ENCODE data around the gene EDN2.

DNA sequence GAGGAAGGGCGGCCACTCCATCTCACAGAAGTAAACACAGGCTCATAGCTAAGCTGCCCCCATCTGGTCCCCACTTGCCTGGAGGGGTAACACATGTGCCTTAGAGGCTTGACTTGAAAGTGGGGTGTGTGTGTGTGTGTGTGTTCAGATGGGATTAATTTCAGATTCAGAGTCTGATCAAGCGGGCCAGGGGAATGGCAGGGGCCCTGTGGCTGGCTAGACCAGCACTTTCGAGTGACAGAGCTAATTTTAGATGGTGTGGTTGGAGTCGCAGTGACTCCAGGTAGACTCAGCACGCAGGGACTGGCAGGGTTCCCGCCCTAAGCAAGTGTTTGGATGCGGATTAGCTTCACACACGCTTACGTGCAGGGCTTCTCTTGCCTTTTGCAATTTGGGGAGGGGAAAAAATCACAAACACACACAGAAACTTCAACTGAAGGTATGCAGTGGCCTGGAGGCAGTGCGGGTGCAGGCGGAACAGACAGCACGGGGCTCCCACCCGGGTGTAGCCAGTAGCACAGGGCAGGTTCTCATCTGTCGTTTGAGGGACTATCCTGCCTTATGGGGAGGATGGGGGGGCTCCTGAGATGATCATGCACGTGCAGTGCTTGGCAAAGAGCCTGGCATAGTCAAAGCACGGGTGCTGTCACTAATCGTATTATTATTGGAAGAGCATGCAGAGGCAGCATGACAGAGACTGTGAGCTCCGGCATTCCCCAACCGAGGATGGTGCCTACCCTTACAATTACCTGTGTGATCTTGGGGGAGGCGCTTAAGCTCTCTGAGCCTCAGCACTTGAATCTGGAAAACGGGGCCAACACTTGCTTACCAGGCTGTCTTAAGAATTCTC, 1.3 kb downstream of the EDN2 start:
- TF ChIP-seq CTCF (IDR thresholded peaks at IDR 0.05; ENCODE audit: low read depth, low read length, missing input control) (no peak), YY1 (IDR thresholded peaks at IDR 0.05) (no peak), SP1 (IDR thresholded peaks at IDR 0.05) (no peak), ATF3 (IDR thresholded peaks at IDR 0.05) (no peak), EGR1 (IDR thresholded peaks at IDR 0.05; ENCODE audit: low read depth in 2 of 2) (no peak), RAD21 (IDR thresholded peaks at IDR 0.05) (no peak), JUND (IDR thresholded peaks at IDR 0.05) (no peak), TAF1 (conservative IDR thresholded peaks at IDR 0.05) (no peak)

Measured in liver (tissue), 3 donors.